Kidney epithelial cell (primary cell): Measurements from ENCODE around the gene PFKFB2. TPM values are rescaled to one million over a fixed set of nuclear protein-coding genes. Genes with fewer than 3 reads are reported as not detected.

Experiments
- DNase-seq: peaks from one replicate; pipeline ENCODE4 v3.0.0-alpha.2; 2010; ENCODE audit warnings: low read depth
- H3K27me3 ChIP-seq: 2 replicates; pipeline ENCODE4 v1.6.0; 2011; ENCODE audit warnings: low read length; ENCODE audit not compliant: control insufficient read depth, insufficient read depth
- H3K36me3 ChIP-seq: 2 replicates; pipeline ENCODE4 v1.5.1; 2011; ENCODE audit warnings: low read length; ENCODE audit not compliant: control insufficient read depth, insufficient read depth
- H3K4me3 ChIP-seq: 2 replicates; pipeline ENCODE4 v1.5.1; 2011; ENCODE audit warnings: low read depth, mild to moderate bottlenecking, control low read depth, low read length
- total RNA-seq: library from RNA; depleted of rRNA; stranded (reverse); fragments of >200 nt; gene quantifications from 2 replicates; pipeline ENCODE4 v1.2.3, GENCODE V29; 2015
- TF ChIP-seq, protein P1 (sequence below): IDR thresholded peaks from 2 replicates; pipeline ENCODE4 v1.5.1; 2011; ENCODE audit warnings: mild to moderate bottlenecking, moderate library complexity, low read length, control low read depth, inconsistent platforms; ENCODE audit not compliant: insufficient read depth, poor library complexity, severe bottlenecking

PFKFB2 gene
- total RNA-seq, 1 donor from 2014 or later: 15.5 TPM

DNA sequence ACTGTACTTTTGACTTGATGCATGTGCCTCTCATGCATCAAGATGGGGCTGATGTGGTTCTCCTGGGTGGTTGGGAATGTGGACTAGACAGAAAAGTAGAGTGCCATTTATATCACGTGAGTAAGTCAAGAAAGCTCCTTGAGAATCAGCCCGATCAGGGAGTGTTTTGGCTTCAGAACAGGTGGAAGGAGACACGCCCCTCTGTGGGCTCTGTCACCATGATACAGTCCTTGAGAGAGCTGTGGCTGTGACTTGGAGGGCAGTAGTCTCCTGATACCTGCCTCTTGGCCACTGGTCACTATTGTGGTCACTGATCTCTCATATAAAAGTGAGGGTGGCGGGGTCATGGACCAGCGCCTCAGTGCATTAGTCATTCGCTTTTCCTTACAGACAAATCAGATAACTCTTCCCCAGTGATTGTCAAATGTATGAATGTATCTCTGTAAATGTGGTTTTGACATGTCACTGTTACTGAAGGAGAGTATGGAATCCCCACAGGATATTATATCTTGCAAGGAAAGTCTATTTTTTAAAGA, 26.7 kb downstream of the PFKFB2 start:
- no peak for DNase-seq

DNA sequence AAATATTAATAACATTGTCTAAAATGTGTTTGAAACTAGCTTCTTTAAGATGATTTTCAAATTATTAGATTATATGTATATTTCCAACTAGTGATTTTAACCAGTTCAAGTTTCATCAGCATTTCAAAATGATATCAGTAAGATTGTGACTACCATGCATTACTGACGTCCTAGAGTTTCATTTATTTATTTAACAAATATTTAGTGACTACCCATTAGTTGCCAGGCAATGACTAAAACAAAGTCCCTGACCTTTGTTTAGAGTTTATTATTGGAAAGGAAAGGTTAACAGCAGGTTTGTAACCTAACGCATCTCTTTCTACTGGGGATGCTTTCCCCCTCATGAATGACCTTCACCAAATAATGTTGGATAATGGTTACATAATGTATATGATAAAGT, 28.0 kb downstream of the PFKFB2 start:
- TF ChIP-seq, protein P1, sequence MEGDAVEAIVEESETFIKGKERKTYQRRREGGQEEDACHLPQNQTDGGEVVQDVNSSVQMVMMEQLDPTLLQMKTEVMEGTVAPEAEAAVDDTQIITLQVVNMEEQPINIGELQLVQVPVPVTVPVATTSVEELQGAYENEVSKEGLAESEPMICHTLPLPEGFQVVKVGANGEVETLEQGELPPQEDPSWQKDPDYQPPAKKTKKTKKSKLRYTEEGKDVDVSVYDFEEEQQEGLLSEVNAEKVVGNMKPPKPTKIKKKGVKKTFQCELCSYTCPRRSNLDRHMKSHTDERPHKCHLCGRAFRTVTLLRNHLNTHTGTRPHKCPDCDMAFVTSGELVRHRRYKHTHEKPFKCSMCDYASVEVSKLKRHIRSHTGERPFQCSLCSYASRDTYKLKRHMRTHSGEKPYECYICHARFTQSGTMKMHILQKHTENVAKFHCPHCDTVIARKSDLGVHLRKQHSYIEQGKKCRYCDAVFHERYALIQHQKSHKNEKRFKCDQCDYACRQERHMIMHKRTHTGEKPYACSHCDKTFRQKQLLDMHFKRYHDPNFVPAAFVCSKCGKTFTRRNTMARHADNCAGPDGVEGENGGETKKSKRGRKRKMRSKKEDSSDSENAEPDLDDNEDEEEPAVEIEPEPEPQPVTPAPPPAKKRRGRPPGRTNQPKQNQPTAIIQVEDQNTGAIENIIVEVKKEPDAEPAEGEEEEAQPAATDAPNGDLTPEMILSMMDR: no peak
- DNase-seq: no peak
- Histone ChIP-seq H3K27me3 (no peaks in the 10 kb centered on the region), H3K4me3 (no peak overlapping the region), H3K36me3 (no peaks in the 10 kb centered on the region)

More for the DNA sequence above, 26.7 kb downstream of the PFKFB2 start:
- Histone ChIP-seq H3K4me3 (no peak overlapping the region), H3K27me3 (no peaks in the 10 kb centered on the region), H3K36me3 (no peaks in the 10 kb centered on the region)
- TF ChIP-seq, protein P1: no peak

DNA sequence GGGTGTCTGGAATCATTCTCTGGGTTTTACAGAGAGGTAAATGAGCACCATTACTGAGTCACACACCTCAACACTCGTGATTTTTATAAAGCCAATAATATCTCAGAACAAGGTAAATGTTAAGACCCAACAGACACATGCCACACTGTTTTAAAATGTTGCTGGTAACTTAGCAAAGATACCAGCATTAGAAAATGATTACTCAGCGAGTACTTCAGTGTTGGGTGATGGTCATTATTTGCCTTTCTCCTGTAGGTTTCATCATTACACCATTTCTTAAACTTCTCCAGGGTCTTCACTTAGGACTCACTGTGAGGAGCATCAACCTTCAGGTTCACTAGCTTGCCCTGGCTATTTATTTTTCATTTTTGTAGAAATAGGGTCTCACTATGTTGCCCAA, 28.7 kb downstream of the PFKFB2 start:
- Histone ChIP-seq H3K4me3 (no peak overlapping the region), H3K27me3 (no peaks in the 10 kb centered on the region), H3K36me3 (no peaks in the 10 kb centered on the region)
- DNase-seq: no peak
- TF ChIP-seq, protein P1: no peak

DNA sequence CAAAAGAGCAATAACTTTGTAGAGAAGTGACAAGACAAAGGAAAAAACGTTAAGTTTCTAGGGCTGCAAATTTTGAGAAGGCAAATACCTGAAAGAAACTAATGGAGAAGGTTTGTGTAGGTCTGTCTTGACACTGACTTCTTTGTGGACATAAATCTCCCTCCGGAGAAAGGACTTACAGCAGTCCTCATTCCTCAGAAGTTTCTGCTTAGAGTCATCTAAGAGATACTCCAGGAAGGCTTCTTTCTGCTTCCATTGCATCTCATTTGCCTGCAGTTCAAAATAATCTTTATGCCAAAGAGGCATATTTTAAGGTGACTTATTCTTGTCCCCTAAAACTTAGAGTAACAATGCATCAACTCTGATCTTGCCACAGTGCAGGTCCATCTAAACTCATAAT, 31.2 kb downstream of the PFKFB2 start:
- TF ChIP-seq, protein P1: no peak
- DNase-seq: no peak
- H3K36me3 ChIP-seq: no peaks in the 10 kb centered on the region
- H3K4me3 ChIP-seq: no peak overlapping the region
- H3K27me3 ChIP-seq: no peaks in the 10 kb centered on the region

DNA sequence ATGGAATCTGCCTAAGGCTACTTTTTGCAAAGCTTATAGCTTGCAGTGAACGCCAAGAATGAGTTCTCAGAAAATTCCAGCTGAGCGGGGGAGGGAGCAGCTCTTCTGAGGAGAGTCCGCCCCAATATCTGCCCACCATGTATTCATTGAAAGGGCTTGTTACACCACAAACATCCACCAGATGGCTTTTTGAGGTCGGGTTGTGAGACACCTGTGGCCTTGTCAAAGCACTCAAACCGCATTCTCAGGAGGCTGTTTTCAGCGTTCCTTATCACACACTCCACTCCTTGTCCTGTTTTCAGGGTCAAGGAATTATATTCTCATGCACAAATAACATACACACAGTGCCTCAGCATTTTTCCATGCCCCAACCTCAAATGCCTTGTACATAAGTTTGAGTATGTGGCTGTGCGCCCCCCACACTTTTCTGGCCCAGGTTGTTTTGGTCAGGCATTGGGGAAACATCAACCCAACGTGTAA, 31.7 kb downstream of the PFKFB2 start:
- Histone ChIP-seq H3K4me3 (no peak overlapping the region), H3K27me3 (no peaks in the 10 kb centered on the region), H3K36me3 (no peaks in the 10 kb centered on the region)
- TF ChIP-seq, protein P1: peak; percentile 65
- no peak for DNase-seq

DNA sequence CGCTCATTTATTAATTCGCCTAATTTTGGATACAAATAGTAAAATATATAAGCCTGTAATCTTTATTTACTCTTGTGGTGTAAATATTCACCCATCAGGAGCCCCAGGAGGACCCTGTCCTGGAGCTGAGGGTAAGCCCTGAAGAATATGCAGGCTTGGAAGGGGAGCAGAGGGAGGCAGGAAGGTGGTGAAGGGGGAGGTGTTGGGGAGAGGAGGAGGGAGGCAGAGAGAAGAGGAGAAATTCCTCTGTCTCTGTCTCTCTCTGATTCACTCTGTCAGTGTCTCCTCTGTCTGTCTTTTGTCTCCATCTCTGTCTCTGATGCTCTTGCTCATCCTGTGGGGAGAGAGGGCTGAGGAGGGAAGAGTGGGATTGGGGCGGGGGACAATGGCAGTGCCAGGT, 32.8 kb downstream of the PFKFB2 start:
- DNase-seq: no peak
- Histone ChIP-seq H3K27me3 (no peaks in the 10 kb centered on the region), H3K4me3 (no peak overlapping the region), H3K36me3 (no peaks in the 10 kb centered on the region)
- TF ChIP-seq, protein P1: no peak
